KOPT-K1 (cell line): Measurements from ENCODE around the gene STARD10.
"Not testable (repeated sequence)": the region's sequence is repeated elsewhere in the genome, so short reads cannot be mapped to it uniquely, and the experiment has no call there.

ENCODE experiments used
- H3K27ac ChIP-seq: fragments of 200-600 bp; sonication (generic); 2 replicates; pipeline ENCODE4 v1.5.1; 2016; ENCODE audit warnings: antibody characterized with exemption, mild to moderate bottlenecking, low read depth, low read length; ENCODE audit not compliant: poor library complexity, severe bottlenecking
- H3K36me3 ChIP-seq: fragments of 200-600 bp; sonication (generic); 2 replicates; pipeline ENCODE4 v1.5.1; 2017; ENCODE audit warnings: antibody characterized with exemption, mild to moderate bottlenecking, low read length, moderate library complexity; ENCODE audit not compliant: insufficient read depth
- H3K9me3 ChIP-seq: fragments of 200-600 bp; sonication (generic); 2 replicates; pipeline ENCODE4 v1.5.1; 2017; ENCODE audit warnings: antibody characterized with exemption, low read length, mild to moderate bottlenecking; ENCODE audit not compliant: insufficient read depth, poor library complexity, severe bottlenecking

STARD10 gene

GRCh38 chr11:72829884-72830533, 36.2 kb upstream of the STARD10 start:
- peaks cover 83% of the 10 kb centered on the region for H3K36me3 ChIP-seq
- H3K27ac ChIP-seq = no peak overlapping the region
- no peaks in the 10 kb centered on the region for H3K9me3 ChIP-seq

GRCh38 chr11:72829178-72829577, 35.3 kb upstream of the STARD10 start:
- Histone ChIP-seq H3K27ac (no peak overlapping the region), H3K36me3 (peaks cover 88% of the 10 kb centered on the region), H3K9me3 (no peaks in the 10 kb centered on the region)

GRCh38 chr11:72828692-72829101, 34.9 kb upstream of the STARD10 start:
- no peak overlapping the region for H3K27ac ChIP-seq
- H3K36me3 ChIP-seq = peaks cover 93% of the 10 kb centered on the region

GRCh38 chr11:72828081-72828567, 34.3 kb upstream of the STARD10 start:
- no peak overlapping the region for H3K27ac ChIP-seq
- peaks cover 95% of the 10 kb centered on the region for H3K36me3 ChIP-seq
- H3K9me3 ChIP-seq = no peaks in the 10 kb centered on the region

More at GRCh38 chr11:72828692-72829101, 34.9 kb upstream of the STARD10 start:
- no peaks in the 10 kb centered on the region for H3K9me3 ChIP-seq

GRCh38 chr11:72827656-72828055, 33.8 kb upstream of the STARD10 start:
- H3K27ac ChIP-seq, H3K9me3 ChIP-seq: not testable (repeated sequence)
- peaks cover 95% of the 10 kb centered on the region for H3K36me3 ChIP-seq

- H3K27ac ChIP-seq = no peak overlapping the region
- H3K36me3 ChIP-seq = peaks cover 95% of the 10 kb centered on the region
- H3K9me3 ChIP-seq = no peaks in the 10 kb centered on the region
Observed at GRCh38 chr11:72826942-72827480, 33.2 kb upstream of the STARD10 start.

- peaks cover 95% of the 10 kb centered on the region for H3K36me3 ChIP-seq
- no peaks in the 10 kb centered on the region for H3K9me3 ChIP-seq
- H3K27ac ChIP-seq = no peak overlapping the region
Observed at GRCh38 chr11:72826191-72826941, 32.5 kb upstream of the STARD10 start.

- H3K36me3 ChIP-seq = peaks cover 95% of the 10 kb centered on the region
- H3K27ac ChIP-seq = no peak overlapping the region
- no peaks in the 10 kb centered on the region for H3K9me3 ChIP-seq
Observed at GRCh38 chr11:72825661-72826060, 31.8 kb upstream of the STARD10 start.

GRCh38 chr11:72824811-72825505, 31.1 kb upstream of the STARD10 start:
- H3K36me3 ChIP-seq = peaks cover 95% of the 10 kb centered on the region
- H3K27ac ChIP-seq = no peak overlapping the region
- no peaks in the 10 kb centered on the region for H3K9me3 ChIP-seq

- no peak overlapping the region for H3K27ac ChIP-seq
- H3K9me3 ChIP-seq = no peaks in the 10 kb centered on the region
- H3K36me3 ChIP-seq = peaks cover 94% of the 10 kb centered on the region
Observed at GRCh38 chr11:72824020-72824419, 30.2 kb upstream of the STARD10 start.

GRCh38 chr11:72823105-72823804, 29.4 kb upstream of the STARD10 start:
- Histone ChIP-seq H3K36me3 (peaks cover 94% of the 10 kb centered on the region), H3K27ac (no peak overlapping the region), H3K9me3 (no peaks in the 10 kb centered on the region)

- Histone ChIP-seq H3K27ac (no peak overlapping the region), H3K36me3 (peaks cover 99% of the 10 kb centered on the region), H3K9me3 (no peaks in the 10 kb centered on the region)
Observed at GRCh38 chr11:72821920-72822799, 28.3 kb upstream of the STARD10 start.

GRCh38 chr11:72821221-72821919, 27.5 kb upstream of the STARD10 start:
- no peak overlapping the region for H3K27ac ChIP-seq
- H3K36me3 ChIP-seq = peaks cover 94% of the 10 kb centered on the region
- H3K9me3 ChIP-seq = no peaks in the 10 kb centered on the region
